NB4 (cell line): Measurements from ENCODE around the gene MAP3K14.
"Not testable (repeated sequence)": the region's sequence is repeated elsewhere in the genome, so short reads cannot be mapped to it uniquely, and the experiment has no call there.

Experiments used
- DNase-seq: peaks from one replicate; pipeline ENCODE4 v3.0.0; 2010; ENCODE audit warnings: low read depth
- H3K4me3 ChIP-seq: one replicate; pipeline ENCODE4 v1.5.1; 2011; ENCODE audit warnings: mild to moderate bottlenecking, low read depth, low read length, moderate library complexity
- MYC ChIP-seq: IDR thresholded peaks from 2 replicates; pipeline ENCODE4 v1.6.1; 2011; ENCODE audit warnings: low read depth, low read length
- POLR2A ChIP-seq: IDR thresholded peaks from 2 replicates; pipeline ENCODE4 v1.6.1; 2011; ENCODE audit warnings: mild to moderate bottlenecking; ENCODE audit not compliant: insufficient read length; ENCODE audit errors: extremely low read depth
- TF ChIP-seq, protein P1 (sequence below): IDR thresholded peaks from 2 replicates; pipeline ENCODE4 v1.6.1; 2011; ENCODE audit warnings: low read depth, low read length
- TF ChIP-seq, protein P2 (sequence below): IDR thresholded peaks from one replicate; pipeline ENCODE4 v1.5.1; 2012; ENCODE audit warnings: low read depth, low read length

The MAP3K14 gene

DNA sequence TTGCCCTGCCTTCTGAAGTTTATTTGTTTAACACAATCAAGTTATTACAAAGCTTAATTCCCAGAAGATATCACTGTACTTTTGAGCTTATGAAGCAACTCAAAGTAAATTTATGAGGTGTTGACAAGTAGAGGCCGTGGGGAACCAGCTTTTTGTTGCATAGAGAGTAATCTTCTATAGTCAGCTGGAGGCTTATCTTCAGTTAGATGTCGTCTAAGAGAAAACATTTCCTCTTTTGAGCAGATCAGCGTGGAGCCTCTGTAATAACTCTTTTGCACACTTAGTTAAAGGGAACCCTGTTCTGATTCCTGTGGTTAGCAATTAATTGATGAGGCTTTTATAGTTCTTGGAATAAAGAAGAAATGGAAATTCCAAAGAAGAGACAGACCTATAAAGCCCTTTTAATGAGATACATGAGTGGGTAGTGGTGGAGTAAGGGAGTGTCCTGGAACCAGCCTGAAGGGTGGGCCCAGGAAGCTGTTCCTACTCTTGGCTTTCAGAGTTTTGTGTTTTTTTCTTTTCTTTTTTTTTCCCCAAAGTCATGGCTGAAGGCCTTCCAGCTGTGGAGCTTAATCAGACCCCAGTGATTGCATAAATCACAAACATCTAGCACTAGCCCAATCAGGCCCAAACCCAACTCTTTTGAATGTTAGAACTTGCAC lies 28.9 kb upstream of the MAP3K14 start:
- DNase-seq: peak; percentile 52
- 0 out of 2 replicates have a peak, but pooled peaks have one; percentile 43 for TF ChIP-seq MYC
- TF ChIP-seq, protein P1, sequence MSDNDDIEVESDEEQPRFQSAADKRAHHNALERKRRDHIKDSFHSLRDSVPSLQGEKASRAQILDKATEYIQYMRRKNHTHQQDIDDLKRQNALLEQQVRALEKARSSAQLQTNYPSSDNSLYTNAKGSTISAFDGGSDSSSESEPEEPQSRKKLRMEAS: no peak
- TF ChIP-seq POLR2A: no peak
- TF ChIP-seq, protein P2, sequence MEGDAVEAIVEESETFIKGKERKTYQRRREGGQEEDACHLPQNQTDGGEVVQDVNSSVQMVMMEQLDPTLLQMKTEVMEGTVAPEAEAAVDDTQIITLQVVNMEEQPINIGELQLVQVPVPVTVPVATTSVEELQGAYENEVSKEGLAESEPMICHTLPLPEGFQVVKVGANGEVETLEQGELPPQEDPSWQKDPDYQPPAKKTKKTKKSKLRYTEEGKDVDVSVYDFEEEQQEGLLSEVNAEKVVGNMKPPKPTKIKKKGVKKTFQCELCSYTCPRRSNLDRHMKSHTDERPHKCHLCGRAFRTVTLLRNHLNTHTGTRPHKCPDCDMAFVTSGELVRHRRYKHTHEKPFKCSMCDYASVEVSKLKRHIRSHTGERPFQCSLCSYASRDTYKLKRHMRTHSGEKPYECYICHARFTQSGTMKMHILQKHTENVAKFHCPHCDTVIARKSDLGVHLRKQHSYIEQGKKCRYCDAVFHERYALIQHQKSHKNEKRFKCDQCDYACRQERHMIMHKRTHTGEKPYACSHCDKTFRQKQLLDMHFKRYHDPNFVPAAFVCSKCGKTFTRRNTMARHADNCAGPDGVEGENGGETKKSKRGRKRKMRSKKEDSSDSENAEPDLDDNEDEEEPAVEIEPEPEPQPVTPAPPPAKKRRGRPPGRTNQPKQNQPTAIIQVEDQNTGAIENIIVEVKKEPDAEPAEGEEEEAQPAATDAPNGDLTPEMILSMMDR: no peak
- no peak overlapping the region for H3K4me3 ChIP-seq

DNA sequence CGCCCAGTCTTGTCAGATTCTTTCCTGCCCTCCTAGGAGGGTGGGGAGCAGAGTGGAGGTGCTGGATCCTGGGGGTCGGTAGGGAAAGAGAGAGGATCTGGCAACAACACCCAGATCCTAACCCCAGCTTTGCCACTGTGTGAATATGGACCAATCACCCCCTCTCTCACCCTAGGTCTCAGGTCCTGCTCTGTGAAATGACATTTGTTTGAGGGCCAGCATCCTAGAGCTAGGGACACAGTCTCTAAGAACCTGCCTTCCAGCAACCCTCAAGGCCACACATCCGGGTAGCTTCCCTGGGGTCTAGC lies 28.4 kb upstream of the MAP3K14 start:
- no peak for DNase-seq
- TF ChIP-seq, protein P2: no peak
- no peak for TF ChIP-seq POLR2A
- TF ChIP-seq, protein P1: no peak
- no peak for TF ChIP-seq MYC
- H3K4me3 ChIP-seq: no peak overlapping the region

DNA sequence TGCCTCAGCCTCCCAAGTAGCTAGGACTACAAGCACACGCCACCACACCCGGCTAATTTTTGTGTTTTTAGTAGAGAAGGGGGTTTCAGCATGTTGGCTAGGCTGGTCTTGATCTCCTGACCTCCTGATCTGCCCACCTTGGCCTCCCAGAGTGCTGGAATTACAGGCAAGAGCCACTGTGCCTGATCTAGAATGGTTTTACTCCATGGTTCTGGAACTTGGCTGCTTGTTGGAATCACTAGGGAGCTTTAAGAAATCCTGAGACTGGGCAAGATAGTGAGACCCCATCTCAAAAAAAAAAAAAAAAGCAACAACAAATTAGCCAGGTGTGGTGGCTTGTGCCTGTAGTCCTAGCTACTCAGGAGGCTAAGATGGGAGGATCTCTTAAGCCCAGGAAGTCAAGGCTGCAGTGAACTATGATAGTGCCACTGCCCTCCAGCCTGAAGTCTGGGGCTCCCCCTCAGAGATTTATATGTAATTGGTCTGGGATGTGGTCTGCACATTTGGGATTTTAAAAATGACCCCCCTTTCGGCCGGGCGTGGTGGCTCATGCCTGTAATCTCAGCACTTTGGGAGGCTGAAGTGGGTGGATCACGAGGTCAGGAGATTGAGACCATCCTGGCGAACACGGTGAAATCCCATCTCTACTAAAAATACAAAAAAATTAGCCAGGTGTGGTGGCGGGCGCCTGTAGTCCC lies 27.3 kb upstream of the MAP3K14 start:
- H3K4me3 ChIP-seq, DNase-seq: not testable (repeated sequence)

DNA sequence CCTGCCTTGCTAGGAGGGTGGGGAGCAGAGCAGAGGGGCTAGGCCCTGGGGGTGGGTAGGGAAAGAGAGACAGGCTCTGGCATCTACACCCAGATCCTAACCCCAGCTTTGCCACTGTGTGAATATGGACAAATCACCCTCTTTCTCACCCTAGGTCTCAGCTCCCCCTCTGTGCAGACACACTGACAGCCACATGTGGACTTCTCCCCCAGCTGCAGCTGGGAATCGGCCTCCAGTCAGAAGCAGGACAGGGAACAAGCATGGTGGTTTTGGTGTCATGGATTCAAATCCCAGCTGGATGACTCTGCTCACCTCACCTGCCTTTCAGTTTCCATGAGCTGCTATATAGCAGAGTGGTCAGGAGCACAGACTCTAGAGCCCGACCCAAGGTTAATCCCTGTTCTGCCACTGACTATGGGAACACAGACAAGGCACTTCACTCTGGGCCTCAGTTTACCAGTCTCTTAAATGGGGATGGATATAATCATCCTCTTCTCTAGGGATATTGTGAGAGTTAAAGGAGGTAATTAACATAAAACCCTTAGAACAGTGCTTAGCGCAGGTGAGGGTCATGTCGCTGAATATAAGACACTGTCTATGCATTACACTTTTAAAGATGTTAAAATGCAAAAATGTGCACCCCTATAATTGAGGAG lies 26.2 kb upstream of the MAP3K14 start:
- no peak for DNase-seq
- TF ChIP-seq, protein P1: no peak
- TF ChIP-seq POLR2A (no peak), MYC (no peak)
- TF ChIP-seq, protein P2: no peak

DNA sequence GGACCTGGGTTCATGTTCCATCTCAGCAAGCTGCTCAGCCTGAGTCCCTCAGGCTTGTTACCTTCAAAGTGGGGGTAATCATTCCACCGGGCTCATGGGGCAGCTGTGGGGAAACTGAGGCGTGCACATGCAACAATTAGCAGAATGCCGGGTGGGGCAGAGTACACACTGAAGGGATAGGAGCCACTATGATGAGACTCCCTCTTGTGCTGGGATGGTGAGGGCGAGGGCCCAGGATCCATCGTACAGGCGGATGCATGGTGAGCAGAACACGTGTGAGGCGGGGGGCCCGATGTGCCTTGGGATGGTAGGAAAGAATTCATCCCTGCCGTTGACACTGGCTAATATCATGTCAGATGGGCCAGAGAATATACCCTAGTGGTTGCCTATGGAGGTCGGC lies 25.5 kb upstream of the MAP3K14 start:
- no peak overlapping the region for H3K4me3 ChIP-seq
- no peak for DNase-seq
- TF ChIP-seq MYC (no peak), POLR2A (no peak)
- TF ChIP-seq, protein P1: no peak
- TF ChIP-seq, protein P2: no peak

More for the DNA sequence above, 26.2 kb upstream of the MAP3K14 start:
- H3K4me3 ChIP-seq: no peak overlapping the region

DNA sequence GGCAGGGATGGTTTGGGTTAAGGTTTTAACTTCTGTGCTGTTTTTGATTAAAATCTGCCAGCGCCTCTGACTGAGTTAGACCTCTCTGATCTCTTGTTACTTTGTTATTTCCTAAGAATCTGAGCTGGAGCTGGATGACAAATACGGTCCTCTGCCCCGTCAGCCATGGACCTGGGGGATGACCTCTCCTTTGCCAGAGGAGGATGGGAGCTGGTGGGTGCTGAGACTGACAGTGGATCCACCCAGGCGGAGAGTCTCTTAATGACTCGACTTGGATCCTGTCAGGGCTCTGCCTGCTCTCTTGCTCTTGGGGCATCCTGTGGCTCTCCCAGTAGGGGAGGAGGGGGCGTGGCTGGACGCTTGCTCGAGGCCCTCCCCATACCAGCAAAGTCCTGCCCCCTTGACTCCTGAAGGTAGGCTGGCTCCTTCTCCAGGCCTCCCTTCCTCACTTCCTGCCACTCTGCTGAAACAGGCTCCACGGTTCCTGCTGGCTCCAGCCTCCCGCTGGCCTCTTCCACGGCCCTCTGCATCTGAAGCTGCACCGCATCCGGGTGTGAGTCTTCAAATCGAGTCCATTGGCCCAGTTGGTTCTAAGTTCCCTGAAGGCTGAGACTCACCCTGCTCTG lies 24.8 kb upstream of the MAP3K14 start:
- TF ChIP-seq, protein P2: no peak
- no peak for TF ChIP-seq POLR2A
- TF ChIP-seq, protein P1: no peak
- TF ChIP-seq MYC: no peak
- no peak overlapping the region for H3K4me3 ChIP-seq
- DNase-seq: peak; percentile 33
